ENCODE measurements around the gene ZNF550. TPM values are rescaled to one million over a fixed set of nuclear protein-coding genes. Genes with fewer than 3 reads are reported as not detected.

Gene ZNF550
- total RNA-seq: 3.7 and 6.2 TPM in 2 replicates

DNA sequence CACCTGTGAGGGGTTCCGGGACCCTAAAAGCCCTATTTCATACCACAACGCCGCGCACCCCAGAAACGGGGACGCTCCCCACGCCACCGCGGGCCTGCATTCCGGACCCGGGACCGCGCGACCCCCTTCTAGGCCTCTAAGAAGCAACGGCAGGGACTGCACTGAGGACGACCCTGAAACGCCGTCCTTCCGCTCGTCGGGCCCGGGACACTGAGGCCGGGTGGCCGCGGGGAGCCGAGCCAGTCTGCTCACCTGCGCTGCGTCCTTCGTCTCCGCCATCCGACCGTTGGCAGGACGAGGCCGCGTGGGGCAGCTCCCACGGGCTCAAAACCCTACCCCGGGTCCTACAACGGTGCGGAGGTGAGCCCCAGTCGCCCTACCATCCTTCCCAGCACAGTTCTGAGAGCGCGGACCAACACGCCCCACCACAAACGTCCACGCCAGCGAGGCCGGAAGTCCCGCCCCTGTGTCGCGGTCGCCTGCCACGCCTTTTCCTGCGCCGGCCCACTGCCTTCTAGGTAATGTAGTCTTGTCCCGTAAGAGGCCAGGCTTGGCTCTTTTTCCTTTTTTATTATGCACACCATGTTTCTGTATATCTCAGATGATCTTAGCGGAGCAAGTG, at the start of gene ZNF550:
ZNF550 (minus strand) TSS at position 460 of the 622 bp plus-strand sequence; CDS start at position 279, 181 bp downstream.
- DNase-seq (ENCODE audit: low read depth in 2 of 2): peak; percentile 90 to 93

DNA sequence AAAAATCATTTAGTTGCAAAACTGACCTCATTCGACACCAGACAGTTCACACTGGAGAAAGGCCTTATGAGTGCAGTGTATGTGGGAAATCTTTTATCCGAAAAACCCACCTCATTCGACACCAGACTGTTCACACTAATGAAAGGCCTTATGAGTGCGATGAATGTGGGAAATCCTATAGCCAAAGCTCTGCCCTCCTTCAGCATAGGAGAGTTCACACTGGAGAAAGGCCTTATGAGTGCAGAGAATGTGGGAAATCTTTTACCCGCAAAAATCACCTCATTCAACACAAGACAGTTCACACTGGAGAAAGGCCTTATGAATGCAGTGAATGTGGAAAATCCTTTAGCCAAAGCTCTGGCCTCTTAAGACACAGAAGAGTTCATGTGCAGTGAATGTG, 47.3 kb upstream of the ZNF550 start:
- no peak for DNase-seq (ENCODE audit: low read depth in 2 of 2)

DNA sequence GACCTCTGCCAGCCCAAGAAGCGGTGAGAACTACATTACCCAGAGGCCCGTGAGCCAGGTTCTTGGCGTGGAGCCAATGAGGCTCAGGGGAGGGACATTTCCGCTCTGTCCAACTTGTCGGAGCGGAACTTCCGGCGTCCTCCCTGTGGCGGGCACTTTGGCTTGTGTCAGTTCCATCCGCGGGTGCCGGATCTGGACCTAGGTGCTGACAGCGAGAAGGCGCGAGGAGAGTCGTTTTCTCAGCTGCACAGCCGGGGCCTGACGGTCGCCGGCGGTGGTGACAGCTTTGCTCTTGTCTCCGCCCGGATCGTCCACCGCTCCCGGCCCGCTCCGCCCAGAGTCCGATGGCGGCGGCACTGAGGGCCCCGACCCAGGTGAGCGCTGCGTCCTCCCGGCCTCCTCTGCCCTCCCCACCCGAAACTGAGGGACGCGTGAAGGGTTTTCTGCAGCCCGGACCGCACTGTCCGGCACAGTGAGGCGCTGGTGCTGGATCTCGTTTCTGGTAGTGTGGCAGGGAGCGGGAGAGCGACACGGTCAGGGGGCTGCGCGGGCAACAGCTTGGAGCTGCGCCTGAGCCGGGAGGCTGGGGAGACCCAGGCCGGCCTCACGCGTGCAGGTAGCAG, 40.2 kb upstream of the ZNF550 start, which contains the start of gene ZNF530:
ZNF530 (plus strand) TSS at position 125 of the 623 bp plus-strand sequence. CDS start 4,461 bp downstream, outside the sequence.
- peak; percentile 91 to 92 for DNase-seq (ENCODE audit: low read depth in 2 of 2)

DNA sequence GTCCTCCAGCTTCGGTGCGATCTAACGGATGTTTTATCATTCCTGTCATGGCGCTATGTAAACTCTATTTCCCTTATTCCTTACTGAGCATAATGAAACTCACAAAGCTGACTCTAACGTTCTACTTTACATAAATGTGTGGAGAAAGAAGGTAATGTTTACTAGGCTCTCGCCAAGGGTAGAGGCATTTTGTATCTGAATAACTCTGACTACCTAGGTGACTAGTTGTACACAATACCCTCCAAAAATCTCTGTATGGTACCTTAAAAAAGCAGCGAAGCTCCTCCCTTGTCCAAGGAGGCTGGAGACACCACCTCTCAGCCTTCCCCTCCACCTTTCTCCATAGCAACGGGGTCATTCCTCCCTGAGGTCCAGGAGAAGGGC, 39.7 kb upstream of the ZNF550 start:
- DNase-seq (ENCODE audit: low read depth in 2 of 2): no peak

DNA sequence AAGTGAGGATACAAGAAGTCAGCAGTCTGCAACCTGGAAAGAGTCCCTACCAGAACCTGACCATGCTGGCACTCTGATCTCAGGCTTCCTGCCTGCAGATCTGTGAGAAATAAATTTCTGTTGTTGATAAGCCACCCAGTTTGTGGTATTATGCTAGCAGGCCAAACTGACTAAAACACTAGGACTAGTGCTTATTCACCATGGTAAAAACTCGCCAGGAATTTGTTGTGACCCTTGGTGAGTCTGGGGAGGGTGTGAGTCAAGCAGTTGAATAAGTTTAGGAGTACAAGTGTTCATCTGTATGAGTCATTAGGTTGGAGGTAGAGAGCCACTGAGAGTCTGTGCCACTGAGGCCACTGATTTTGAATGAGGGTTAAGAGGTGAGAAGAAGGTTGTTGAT, 27.9 kb upstream of the ZNF550 start:
- no peak for DNase-seq (ENCODE audit: low read depth in 2 of 2)

DNA sequence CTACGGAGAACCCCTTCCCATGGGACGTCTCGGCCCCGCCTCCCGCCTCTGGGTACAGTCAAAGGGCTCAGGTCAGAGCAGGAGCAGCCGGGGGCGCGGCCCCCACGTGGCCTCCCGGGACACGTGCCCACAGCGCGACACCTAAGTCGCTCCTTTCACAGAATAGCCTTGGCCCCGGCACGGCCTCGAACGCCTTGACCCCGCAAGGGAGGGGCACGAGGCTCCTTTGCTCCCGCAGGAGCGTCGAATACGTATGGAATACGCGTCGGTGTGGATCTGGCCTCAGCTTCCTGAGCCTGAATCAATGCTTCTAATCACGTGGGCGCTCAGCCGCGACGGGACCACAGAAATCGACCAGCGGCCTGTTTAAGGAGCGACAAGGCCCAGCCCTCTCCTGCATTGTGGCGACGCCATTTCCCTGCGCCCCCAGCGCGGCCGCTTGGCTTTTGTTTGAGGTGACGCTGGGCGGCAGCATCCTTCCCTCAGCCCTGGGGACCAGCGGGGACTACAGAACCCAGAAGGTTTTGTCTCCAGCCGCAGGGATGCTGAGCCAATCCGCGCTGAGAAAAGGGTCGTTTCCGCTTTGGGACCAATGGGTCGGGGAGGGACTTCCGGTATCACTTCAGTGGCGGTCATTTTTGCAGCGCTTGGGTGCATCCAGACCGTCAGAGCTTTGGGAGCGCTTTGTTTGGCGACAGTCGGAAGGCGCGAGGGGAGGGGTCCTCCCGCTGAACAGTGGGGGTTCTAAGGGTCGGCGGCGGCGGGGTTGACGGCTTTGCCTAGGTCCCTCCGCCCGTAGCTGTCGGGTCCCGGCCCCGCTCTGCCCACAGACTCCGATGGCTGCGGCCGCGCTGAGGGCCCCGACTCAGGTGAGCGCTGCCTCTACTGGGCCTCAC, 24.1 kb upstream of the ZNF550 start, which contains the start of gene ZIK1:
ZIK1 (plus strand) TSS at position 625 of the 896 bp plus-strand sequence; CDS start at position 837, 212 bp downstream.
- peak; percentile 76 to 84 for DNase-seq (ENCODE audit: low read depth in 2 of 2)

DNA sequence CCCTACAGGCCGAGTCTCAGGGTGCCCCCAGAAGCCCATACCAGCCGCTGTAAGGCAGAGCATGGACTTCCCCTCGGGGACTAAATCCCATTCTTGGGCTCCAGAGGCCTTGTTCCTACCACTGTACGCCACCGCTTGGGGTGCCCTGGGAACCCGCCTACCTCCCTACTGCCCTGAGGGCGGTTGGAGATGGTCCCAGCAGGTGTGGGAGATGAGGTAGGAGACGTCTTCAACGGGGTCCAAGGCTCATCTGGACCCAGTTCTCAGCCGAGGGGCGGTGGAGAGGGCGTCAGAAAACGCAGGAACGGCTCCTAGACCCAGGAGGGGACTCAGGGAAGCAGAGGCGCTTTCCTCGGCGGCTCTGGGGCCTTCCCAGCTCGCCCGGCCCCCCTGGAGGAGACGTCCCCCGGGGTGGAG, 23.4 kb upstream of the ZNF550 start:
- DNase-seq (ENCODE audit: low read depth in 2 of 2): no peak

DNA sequence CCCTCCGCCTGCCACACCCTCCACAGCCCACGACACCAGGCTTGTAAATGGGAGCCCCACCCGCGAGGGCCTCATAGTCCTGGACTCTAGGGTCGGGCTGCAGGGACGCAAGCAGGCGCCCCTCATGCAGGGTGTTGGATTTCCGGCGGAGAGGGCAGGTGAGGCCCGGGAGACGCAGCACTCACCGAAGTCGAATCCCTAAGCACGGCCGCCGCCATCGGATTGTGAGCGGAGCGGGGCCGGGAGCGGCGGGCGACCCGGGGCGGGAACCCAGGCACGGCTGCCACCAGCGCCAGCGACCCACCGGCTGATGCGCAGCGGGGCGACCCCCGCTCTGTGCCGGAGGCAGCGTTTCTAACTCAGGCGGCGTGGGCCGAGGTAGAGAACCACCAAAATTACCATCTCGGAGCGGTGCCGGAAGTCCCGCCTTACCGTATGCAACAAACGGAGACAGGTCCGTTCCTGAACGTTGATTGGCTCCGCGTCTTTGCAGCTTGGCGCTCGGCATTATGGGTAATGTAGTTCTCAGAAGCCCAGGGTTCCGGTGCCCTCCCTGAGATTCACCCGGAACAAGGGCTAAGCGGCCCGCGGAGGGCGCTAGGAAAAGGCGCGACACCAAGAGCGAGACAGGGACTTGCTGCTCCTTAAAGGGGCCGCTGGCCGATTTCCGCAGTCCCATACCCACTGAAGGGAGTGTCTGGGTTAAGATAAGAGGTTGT, 19.0 kb upstream of the ZNF550 start, which contains the start of gene ZNF416:
ZNF416 (minus strand) TSS at position 425 of the 719 bp plus-strand sequence; CDS start at position 218, 207 bp downstream.
- DNase-seq (ENCODE audit: low read depth in 2 of 2): peak; percentile 97 to 98

DNA sequence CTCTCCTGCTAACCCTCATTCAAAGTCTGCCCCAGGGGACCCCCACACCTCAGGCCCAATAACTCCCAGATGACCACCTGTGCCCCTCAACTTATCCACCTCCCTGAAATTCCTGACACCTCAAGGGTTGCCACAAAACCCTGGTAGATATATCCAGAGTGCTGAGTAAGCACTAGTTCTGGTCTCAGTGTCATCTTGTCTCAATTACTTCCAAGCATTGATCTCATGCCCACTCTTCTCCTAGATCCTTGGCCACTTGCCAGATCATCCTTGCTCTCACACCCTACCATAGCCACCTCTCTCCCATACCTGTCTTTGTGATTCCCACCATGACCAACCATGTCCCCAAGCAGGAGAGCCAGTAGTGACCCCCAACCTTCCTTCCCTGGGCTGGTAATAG, 17.0 kb upstream of the ZNF550 start:
- no peak for DNase-seq (ENCODE audit: low read depth in 2 of 2)

DNA sequence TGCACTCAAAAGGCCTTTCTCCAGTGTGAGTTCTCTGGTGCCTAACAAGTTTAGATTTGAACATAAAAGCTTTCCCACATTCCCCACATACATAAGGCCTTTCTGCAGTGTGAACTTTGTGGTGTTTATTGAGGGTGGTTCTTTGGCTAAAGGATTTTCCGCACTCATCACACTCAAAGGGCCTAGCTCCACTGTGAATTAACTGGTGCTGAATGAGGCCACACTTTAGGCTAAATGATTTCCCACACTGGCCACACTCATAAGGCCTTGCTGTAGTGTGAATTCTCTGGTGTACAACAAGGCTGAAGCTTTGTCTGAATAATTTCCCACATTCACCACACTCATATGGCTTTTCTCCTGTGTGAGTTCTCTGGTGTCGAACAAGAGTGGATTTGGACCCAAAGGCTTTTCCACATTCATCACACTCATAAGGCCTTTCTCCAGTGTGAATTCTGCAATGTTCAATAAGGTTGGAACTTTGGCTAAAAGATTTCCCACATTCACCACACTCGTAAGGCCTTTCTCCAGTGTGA, 12.8 kb upstream of the ZNF550 start:
- no peak for DNase-seq (ENCODE audit: low read depth in 2 of 2)

DNA sequence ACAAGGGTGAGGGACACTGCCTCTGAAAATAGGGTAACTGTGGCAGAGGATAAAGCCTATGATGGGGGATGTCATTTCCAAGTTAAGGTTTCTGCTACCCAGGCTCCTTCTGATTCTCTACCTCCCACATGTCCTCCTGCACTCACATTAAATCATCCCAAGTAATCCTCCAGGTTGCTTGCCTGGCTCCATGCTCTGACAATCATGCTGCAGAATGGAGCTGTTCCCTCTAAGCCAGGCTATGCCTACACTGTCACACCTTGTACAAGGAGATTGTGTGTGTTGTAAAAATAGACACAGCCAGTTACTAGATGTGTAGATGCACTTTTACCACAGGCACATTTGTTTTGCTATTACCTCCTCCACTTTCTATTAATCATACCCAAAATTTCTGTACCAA, 11.0 kb upstream of the ZNF550 start:
- no peak for DNase-seq (ENCODE audit: low read depth in 2 of 2)

DNA sequence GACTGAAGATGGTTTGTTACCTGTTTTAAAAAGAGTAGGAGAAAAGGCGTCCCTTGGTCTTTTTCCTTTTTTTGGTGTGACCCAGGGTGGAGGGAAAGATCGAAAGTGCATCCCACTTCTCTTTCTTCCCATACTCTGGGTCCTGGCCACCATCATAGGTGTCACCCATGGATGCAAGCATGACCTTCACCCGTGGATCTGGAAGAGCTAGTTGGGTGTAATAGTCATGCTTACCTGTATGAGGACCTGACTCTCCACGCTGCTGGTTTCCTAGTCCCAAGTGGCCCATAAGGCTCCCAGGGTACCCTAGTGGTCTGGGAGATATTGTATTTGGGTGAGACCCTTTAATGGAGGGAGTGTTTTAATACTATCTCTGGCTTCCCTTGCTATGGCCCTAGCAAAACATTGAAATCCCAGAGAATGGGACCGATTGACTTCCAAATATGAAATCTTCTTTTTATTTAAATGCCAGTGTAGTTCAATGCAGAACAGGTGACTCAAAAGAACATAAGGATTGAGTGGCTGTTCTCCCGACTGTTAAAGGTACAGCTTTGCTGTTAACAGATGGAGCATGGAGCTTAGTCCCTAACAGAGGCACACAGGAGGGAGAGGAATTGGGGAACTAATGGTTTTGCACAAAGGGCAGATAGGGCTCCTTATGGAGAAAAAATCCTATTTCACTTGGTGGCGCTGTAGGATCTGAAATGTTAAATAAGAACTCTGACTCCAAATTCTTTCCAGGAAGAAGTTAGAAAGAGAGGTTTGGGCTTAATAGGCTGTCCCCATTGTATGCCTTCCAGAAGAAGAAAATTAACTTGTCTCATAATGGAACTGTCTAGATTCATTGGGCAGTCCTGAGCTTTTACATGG, 7.0 kb upstream of the ZNF550 start:
- peak; percentile 48 to 65 for DNase-seq (ENCODE audit: low read depth in 2 of 2)

DNA sequence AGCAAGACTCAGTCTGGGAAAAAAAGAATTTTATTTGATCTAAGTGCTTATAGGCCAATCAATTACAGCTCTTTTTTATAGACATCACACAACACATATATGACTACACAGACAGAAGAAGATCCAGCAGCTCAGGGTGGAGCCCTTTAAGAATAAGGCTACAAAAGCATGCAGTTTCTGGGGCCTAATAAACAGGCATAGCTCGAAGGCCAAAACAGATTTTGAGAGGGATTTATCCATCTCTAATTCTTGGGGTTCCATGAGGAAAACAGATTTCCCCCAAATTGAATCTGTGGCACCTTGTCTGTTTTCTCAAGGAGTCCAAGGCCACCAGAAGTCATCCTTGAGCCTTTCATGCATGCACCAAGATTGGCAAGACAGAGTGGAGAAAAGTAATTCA, 3.9 kb upstream of the ZNF550 start:
- DNase-seq (ENCODE audit: low read depth in 2 of 2): no peak

DNA sequence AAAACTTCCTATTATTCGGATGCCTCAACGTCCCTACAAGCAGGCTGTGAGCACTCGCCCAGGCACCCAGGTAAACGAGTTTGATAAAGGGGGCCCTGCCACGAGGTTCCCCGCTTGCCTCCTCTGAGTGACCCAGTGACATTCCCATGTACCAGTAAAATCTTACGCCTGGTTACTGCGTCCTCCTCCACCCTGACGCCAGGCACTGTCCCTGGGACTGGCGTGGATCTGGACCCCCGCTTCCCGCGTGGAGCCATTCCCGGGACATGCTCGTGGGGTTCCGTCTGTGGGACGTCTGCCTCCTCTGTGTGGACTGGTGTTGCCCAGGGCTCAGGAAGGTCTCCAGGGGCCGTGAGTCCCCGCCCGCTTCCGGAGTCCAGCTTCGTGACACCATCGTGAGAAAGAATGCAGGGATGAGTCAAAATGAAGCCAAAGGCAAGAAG, 407 bp upstream of the ZNF550 start:
- peak in 1 of 2 donors; percentile 61 for DNase-seq (ENCODE audit: low read depth in 2 of 2)

DNA sequence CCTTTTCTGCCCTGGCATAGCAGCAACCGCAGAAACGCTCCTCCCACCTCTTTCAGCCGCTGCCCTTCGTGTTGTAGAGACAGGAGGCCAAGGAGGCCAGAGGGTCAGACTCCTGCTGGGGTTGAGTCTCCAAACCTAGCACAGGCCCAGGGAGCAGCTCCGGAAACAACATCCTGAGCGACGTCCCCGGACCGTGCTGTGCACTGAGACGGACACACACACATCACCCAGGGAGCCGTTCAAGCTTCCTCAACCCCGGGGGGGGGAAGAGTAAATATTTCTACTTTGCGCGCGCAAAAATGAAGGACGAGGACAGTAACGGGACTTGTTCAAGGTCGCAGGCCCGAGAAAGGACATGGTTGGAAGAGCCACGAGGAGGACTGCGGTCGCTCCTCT, 657 bp downstream of the ZNF550 start:
- peak in 1 of 2 donors; percentile 22 for DNase-seq (ENCODE audit: low read depth in 2 of 2)

DNA sequence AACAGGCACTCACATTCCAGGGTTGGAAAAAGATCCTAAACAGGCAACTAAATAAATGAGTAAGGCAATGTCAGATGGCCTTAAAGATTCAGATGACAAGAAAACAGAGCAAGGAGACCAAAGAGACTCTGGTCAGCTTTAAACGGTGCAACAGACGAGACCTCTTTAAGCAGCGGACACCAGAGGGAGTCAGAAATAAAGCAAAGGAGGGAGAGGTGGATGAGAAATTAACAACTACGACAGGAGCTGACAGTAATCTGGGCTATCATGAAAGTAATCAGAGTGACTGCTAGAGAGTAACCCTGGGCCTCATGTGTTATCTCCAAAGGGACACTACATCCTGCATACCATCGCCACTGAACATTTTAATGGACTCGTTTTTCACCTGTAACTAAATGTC, 1.1 kb downstream of the ZNF550 start:
- DNase-seq (ENCODE audit: low read depth in 2 of 2): peak; percentile 18 to 20

DNA sequence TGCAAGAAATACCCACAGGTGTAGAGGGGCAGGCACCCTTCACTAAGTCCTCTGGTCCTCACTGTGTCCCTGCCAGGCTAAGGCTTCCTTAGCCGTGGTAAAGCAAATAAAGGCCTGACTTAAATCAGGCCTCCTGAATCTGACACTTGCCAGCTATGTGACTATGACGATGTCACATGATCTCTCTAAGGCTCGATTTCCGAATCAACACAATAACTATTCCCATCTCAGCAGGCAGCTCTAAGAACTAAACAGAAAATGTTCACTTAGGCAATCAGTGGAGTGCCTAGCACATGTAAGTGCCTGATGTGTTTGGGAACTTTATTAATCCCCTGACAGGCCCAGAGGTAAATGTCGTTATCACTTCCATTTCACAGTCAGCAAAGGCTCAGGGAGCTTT, 2.0 kb downstream of the ZNF550 start:
- DNase-seq (ENCODE audit: low read depth in 2 of 2): no peak

DNA sequence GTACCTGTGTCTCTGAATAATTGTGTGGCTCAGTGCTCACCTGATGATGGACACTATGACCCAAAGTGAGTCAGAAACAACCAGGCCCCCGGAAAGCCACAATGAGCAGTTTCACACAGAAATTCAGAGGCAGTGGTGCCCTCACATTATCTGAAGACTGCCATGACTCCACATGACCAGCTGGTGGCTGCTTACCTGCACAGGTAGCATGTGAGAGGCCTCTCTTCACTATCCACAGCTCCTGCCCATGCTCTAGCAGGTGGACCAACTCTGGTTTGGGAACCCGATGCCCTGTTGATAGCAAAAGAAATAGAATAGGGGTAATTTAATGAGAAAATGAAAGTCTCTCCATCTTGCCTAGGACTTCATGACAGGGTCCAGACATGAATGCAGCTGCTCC, 7.2 kb downstream of the ZNF550 start:
- no peak for DNase-seq (ENCODE audit: low read depth in 2 of 2)

DNA sequence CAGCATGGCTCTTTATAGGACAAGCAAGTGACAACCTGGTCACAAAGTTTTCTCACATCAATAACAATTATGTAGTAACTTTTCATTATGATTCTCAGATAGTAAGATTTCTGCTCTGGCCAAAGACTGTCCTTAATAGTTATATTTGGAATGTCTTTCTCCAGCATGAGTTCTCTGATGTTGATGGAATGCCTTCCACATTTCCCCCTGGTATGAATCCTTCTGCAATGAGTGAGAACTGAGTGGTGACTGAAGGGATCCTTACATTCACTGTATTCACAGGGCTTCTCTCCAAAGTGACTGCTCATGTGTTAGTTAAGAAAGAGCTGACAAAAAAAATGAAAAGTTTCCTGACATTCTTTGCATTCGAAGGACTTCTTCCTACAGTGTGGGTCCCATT, 13.2 kb downstream of the ZNF550 start:
- no peak for DNase-seq (ENCODE audit: low read depth in 2 of 2)

DNA sequence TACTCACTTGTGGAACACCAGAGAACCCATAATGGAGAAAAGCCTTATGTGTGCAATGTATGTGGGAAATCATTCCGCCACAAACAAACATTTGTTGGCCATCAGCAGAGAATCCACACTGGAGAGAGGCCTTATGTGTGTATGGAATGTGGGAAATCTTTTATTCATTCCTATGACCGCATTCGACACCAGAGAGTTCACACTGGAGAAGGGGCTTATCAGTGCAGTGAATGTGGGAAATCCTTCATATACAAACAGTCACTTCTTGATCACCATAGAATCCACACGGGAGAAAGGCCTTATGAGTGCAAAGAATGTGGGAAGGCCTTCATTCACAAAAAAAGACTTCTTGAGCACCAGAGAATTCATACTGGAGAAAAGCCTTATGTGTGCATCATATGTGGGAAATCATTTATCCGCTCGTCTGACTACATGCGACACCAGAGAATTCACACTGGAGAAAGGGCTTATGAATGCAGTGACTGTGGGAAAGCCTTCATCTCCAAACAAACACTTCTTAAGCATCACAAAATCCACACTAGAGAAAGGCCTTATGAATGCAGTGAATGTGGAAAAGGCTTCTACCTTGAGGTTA, 21.6 kb downstream of the ZNF550 start:
- DNase-seq (ENCODE audit: low read depth in 2 of 2): no peak
